Type B pancreatic cell (in vitro differentiated cells): ENCODE measurements around the gene FOXD4. TPM values are rescaled to one million over a fixed set of nuclear protein-coding genes. Genes with fewer than 3 reads are reported as not detected.
"Not testable (repeated sequence)": the region's sequence is repeated elsewhere in the genome, so short reads cannot be mapped to it uniquely, and the experiment has no call there.

Source experiments
- DNase-seq: peaks from one replicate; pipeline ENCODE4 v3.0.0; 2021; ENCODE audit warnings: mixed read lengths; ENCODE audit not compliant: unreplicated experiment; ENCODE audit errors: extremely low spot score
- H3K27ac Mint-ChIP-seq: 2 replicates; pipeline ENCODE4 v1.8.0; 2021; ENCODE audit warnings: mild to moderate bottlenecking, mixed read lengths
- H3K27me3 Mint-ChIP-seq: 2 replicates; pipeline ENCODE4 v1.8.0; 2021; ENCODE audit warnings: mixed read lengths
- H3K36me3 Mint-ChIP-seq: 2 replicates; pipeline ENCODE4 v1.8.0; 2021; ENCODE audit warnings: mixed read lengths
- H3K4me1 Mint-ChIP-seq: one replicate; pipeline ENCODE4 v1.8.0; 2021; ENCODE audit warnings: mixed read lengths; ENCODE audit not compliant: unreplicated experiment
- H3K4me3 Mint-ChIP-seq: 2 replicates; pipeline ENCODE4 v1.8.0; 2021; ENCODE audit warnings: mild to moderate bottlenecking, mixed read lengths
- H3K9me3 Mint-ChIP-seq: 2 replicates; pipeline ENCODE4 v1.8.0; 2021; ENCODE audit warnings: mixed read lengths
- long read RNA-seq: library from polyadenylated mRNA; unstranded; transcript quantifications from one replicate; pipeline ENCODE4 v2.0.0, GENCODE V29; 2020
- total RNA-seq: library from RNA; stranded (reverse); gene quantifications from 2 replicates; pipeline ENCODE4 v1.2.1, GENCODE V29; 2021; ENCODE audit warnings: low replicate concordance

Gene FOXD4
- total RNA-seq = 0.17 and 0.75 TPM in 2 replicates
- long read RNA-seq = 0 reads

DNA sequence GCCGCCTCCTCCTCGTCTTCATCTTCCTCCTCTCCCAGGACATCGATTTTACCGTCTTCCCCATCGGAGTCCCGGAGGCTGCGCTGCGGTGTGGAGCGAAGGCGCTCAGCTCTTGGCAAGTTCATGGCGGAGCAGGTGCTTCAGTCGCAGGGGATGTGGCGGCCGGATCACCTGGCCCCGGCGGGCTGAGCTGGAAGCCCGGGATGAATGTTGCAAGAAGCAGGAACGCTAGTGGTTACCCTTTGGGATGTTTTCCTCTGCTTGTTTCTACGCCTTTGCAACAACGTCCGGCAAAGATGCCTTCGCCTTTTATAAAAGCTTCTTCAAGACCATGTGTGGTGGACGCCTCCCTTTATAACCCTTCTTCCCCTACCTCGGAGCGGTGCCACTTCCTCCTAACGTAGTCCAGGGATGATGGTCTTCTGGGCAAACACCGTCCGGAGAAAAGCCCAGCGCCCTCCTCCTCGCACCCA is at the start of gene FOXD4:
FOXD4 (minus strand) TSS at position 423 of the 473 bp plus-strand sequence; CDS start at position 125, 298 bp downstream.
- not testable (repeated sequence) for H3K36me3 Mint-ChIP-seq
- peaks cover 54% of the 10 kb centered on the region for H3K27me3 Mint-ChIP-seq
- peak within 1 kb of the TSS; percentile 83 for H3K4me3 Mint-ChIP-seq

DNA sequence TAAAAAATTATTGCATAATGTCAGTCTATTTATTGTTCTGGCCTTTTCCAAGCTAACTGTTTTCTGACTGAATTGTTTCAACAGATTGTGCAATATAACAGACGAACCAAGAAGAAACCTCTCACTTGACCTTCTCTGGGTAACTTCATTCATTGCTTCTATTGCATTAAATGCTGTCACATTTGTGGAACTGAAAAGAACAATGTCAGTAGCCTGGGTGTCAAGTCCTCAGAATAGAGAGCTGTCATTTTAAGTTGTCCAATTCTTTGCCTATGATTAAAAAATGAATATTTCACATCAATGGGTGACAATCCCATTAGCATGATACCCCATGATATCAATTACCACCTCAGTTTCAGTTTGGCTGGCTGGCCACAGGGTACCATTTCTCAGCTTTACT is 41.7 kb upstream of the FOXD4 start:
- not testable (repeated sequence) for H3K9me3 Mint-ChIP-seq, H3K27me3 Mint-ChIP-seq, H3K36me3 Mint-ChIP-seq, DNase-seq, H3K27ac Mint-ChIP-seq, H3K4me3 Mint-ChIP-seq, H3K4me1 Mint-ChIP-seq

More for the DNA sequence above, at the start of gene FOXD4:
- H3K4me1 Mint-ChIP-seq, DNase-seq, H3K9me3 Mint-ChIP-seq: not testable (repeated sequence)
- peak within 1 kb of the TSS; percentile 41 for H3K27ac Mint-ChIP-seq

DNA sequence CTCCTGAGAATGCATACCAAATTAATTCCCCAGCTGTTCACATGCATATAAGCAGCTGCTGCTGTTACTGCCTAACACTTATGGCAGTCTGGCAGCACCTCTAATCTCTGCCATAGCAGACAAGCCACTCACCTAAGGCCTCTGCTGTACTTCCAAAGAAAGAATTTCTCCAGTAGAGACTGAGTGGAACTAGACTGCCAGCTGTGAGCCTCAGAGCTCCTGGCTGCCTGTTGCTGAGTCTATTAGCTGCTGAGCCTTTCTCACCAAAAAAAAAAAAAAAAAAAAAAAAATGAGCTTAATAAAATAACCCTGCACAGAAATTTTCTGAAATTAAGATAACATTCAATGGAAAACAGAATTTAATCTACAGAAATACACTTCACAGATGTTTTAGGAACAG is 33.0 kb upstream of the FOXD4 start:
- H3K27me3 Mint-ChIP-seq, H3K4me3 Mint-ChIP-seq, DNase-seq, H3K36me3 Mint-ChIP-seq, H3K27ac Mint-ChIP-seq, H3K9me3 Mint-ChIP-seq, H3K4me1 Mint-ChIP-seq: not testable (repeated sequence)

DNA sequence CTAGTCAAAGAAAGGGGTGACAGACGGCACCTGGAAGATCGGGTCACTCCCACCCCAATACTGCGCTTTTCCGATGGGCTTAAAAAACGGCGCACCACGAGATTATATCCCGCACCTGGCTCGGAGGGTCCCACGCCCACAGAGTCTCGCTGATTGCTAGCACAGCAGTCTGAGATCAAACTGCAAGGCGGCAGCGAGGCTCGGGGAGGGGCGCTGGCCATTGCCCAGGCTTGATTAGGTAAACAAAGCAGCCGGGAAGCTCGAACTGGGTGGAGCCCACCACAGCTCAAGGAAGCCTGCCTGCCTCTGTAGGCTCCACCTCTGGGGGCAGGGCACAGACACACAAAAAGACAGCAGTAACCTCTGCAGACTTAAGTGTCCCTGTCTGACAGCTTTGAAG is 21.7 kb upstream of the FOXD4 start:
- H3K4me3 Mint-ChIP-seq = not testable (repeated sequence)

DNA sequence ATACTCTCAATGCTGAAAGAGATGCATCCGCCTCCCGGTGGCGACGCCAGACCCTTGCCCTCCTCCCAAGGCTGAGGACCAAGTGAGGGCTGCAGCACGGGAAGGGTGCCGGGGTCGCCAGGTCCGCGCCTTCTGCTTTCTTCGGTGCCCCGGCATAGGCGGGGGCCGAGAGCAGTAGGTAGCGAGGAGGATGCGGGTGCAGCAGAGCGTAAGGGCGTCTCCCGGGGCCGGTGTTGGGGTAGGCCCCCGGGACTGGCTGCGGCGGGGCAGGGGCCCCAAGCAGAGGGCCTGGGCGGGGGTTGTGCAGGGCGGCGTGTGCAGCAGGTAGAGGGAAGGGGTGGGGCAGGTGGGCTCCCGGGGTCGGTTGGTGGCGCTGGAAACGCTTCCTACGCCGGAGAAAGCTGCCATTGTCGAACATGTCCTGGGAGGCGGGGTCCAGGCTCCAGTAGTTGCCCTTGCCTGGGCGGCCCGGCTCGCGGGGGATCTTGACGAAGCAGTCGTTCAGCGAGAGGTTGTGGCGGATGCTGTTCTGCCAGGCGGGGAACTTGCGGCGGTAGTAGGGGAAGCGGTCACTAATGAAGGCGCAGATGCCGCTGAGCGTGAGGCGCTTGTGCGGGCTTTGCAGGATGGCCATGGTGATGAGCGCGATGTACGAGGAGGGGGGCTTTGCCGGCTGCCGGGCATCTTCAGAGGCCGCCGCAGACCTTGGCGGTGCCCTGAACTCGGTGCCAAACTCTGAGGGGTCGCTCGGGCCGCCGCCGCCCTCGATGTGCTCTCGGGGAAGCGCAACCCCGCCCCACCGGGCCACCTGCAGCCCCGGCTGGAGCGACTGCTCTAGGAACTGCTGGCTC is 848 bp downstream of the FOXD4 start:
- not testable (repeated sequence) for H3K9me3 Mint-ChIP-seq, H3K4me1 Mint-ChIP-seq, H3K36me3 Mint-ChIP-seq, DNase-seq
- H3K27me3 Mint-ChIP-seq = peaks cover 60% of the 10 kb centered on the region
- peak overlapping the region; percentile 83 for H3K4me3 Mint-ChIP-seq
- H3K27ac Mint-ChIP-seq = peak overlapping the region; percentile 41

More for the DNA sequence above, 21.7 kb upstream of the FOXD4 start:
- H3K27me3 Mint-ChIP-seq, H3K9me3 Mint-ChIP-seq, H3K36me3 Mint-ChIP-seq, DNase-seq, H3K4me1 Mint-ChIP-seq, H3K27ac Mint-ChIP-seq: not testable (repeated sequence)

DNA sequence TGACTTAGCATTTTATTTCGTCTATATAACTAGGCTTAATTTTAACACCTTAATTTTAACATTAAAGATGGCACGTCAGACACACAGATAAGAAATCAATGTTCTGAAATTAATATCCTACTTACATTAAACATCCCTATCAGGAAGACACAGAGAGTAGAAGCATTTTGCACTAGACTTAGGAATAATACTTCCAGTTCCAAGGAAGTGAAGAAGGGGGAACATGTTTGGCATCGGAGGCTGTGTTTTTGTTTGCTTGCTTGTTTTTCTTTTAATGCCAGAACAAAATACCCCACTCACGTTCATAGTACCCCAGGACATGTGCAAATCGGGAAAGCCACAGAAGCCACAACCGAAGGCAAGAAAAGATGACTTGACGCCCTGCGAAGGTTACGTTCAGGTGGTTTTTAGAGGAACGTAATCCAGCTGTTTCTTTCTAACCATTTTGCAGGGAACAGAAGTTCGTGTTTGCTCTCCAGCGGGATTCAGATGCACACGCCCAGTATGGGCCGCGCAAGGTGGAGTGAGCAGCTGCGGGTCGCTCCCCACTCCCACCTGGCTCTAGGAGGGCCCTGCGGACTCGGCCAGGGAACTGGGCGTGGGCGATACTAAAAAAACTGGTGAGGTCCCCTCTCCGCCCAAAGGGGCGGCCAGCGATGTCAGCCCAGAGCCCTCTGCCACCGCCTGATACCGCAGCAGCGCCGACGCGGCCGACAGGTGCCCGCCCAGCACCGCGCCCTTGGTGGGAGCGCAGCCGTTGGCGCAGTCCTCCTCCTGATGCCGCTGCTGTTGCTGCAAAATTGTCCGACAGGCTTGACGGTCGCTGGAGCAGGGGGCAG is 1.8 kb downstream of the FOXD4 start:
- not testable (repeated sequence) for H3K36me3 Mint-ChIP-seq, H3K27ac Mint-ChIP-seq, H3K4me1 Mint-ChIP-seq, DNase-seq, H3K9me3 Mint-ChIP-seq
- Mint-ChIP-seq H3K4me3 (peak overlapping the region; percentile 79), H3K27me3 (peaks cover 67% of the 10 kb centered on the region)

DNA sequence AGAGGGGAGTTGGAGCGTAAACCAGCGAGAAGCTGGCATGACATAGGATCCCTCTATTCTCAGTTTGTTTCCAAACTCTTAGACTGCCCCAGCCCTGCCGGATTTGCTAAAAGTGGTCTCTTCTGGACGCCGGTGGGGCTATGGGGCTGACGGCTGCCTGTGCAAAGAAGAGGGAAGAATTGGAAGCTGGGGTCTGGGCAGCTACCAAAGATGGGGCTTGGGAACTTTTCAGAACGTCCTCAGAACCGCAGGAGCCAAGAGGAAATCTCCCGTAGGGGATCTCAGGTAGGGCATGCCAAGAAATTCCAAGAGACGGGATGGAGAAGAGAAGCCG is 3.1 kb downstream of the FOXD4 start:
- H3K9me3 Mint-ChIP-seq, H3K36me3 Mint-ChIP-seq, DNase-seq, H3K4me1 Mint-ChIP-seq: not testable (repeated sequence)
- Mint-ChIP-seq H3K27me3 (peaks cover 60% of the 10 kb centered on the region), H3K27ac (peak overlapping the region; percentile 20), H3K4me3 (peak overlapping the region; percentile 75)

DNA sequence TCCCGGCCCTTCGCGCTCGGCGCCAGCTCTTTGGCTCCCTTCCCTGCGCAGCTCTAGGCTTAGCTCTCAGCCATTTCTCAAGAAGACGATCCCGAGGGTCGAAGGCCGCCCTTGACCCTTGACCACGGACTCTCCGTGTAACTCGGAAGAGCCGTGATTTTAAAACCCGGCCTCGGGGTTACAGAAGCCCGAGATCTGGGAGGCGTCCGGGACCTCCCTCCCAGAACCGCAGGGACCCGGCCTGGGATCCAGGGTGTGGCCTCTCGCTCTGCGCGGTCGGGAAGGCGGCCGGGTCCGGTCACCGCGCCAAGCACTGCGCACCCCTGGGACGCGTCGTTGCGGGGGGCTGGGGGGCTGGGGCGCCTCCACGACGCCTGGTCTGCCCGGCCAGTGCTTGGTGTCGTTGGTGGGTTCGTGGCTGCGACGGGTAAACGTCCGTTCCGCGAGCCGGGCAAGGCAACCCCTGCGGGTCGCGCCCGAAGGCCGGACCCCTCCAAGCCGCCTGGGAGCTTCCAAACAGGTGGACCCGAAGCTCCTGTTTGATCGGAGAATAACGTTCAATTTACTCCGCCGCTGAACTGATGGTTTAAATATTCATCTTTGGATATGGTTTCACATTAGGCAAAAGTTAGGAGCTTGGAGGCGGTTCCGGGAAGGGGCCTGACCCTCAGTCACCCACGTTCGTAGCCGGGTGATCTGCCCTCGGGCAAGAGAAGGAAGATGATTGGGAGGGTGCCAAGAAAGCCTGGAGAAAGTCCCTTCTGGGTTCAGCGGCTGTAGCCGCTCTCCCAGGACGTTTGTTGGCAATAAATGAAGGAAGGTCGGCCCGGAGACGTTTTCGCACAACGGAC is 3.7 kb downstream of the FOXD4 start:
- not testable (repeated sequence) for DNase-seq, H3K9me3 Mint-ChIP-seq, H3K36me3 Mint-ChIP-seq, H3K4me1 Mint-ChIP-seq
- H3K27ac Mint-ChIP-seq = peak overlapping the region; percentile 20
- peak overlapping the region; percentile 77 for H3K4me3 Mint-ChIP-seq
- H3K27me3 Mint-ChIP-seq = peaks cover 65% of the 10 kb centered on the region

DNA sequence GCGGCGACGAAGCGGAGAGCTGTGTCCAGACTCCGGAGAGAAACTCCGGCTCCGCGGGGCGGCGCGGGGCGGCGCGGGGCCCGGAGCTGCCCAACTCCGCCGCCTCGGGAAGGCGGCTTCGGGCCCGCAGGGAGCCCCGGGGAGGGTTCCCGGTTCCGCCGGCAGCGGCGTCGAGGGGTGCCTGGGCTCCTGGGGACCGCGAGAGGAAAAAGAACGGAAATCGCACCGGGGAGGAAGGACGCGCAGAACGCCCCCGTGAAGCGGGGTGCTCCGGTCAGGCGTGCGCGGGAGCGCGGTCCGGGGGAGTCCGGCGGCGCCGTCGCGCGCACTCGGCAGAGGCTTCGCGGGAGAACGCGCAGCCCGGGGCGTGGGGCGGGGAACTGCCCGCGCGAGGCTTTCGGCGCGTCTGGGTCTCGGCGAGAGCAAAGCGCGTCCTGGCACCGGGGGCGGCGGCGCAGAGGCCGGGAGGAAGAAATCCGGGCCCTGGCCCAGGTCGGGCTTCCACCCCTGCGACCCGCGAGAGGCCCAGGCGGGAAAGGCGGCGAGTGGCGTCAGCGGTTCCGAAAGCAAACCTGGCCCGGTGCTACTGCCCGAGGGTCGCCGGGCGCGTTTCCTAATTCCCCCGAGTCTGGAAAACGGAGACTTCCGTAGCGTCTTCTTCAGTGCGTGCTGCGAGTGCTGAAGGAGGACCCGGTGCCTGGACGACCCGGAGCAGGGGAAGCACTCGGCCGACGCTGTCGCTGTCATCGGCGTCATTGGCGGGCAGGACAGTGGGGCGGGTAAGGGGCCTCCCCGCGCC is 4.5 kb downstream of the FOXD4 start:
- Mint-ChIP-seq H3K27me3 (peaks cover 71% of the 10 kb centered on the region), H3K4me3 (peak overlapping the region; percentile 77)
- H3K27ac Mint-ChIP-seq, DNase-seq, H3K36me3 Mint-ChIP-seq, H3K4me1 Mint-ChIP-seq, H3K9me3 Mint-ChIP-seq: not testable (repeated sequence)

DNA sequence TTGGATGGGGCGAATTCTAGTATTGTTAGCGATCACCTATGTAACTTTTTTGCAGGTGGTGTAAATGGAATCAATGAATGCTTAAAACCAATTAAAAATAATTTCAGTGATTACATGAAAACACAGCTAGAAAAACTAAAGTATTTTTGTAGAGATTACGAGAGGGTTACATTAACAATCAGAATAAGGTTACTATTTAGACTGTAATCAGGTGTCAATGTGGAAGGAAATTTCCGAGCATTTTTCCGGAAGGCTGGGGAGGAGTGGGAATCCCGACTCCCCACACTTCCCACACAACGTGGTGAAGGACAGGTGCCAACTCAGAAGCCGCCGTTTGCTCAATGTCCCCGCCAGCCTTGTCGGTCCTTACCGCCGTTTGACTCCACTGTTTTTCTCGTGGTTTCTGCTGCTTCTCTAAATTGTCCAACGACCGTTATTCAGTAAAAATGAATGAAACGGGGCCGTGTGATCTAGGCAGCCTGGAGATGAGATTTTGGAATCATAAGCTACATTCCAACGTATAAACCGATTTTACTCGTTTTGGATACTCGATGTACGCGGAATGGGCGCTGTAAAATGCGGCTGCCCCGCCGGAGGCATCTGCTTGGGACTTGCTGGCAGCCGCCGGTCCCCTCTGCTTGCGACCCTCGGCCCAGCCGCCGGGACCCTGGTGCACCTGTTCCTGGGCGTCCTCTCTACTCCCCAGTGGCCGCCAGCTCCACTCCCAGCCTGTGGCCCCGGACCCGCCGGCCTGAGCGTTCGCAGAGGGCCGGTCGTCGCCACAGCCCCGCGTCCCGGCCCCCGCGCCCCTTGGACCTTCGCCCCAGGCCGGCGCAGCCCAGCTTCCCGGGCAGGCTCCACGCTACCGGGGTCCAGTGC is 5.4 kb downstream of the FOXD4 start:
- Mint-ChIP-seq H3K27me3 (peaks cover 71% of the 10 kb centered on the region), H3K4me3 (peak overlapping the region; percentile 65)
- not testable (repeated sequence) for H3K4me1 Mint-ChIP-seq, H3K27ac Mint-ChIP-seq, DNase-seq, H3K9me3 Mint-ChIP-seq, H3K36me3 Mint-ChIP-seq

DNA sequence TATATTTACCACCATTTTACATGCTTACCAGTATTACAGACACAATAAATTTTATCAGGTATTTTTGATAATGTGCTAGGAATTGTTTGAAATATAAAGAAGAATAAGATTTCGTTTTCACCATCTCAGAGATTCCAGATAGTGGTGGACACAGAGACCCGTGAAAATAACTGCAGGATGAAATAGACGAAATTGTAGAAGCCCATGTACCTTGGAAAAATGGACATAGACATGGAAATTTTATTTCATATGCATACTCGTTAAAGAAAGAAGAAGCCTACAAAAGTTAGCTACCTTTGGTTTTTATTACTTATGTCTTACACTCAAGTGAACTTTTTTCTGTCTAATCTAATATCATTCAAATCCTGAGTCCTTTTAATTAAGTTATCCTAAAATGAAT is 7.5 kb downstream of the FOXD4 start:
- H3K4me3 Mint-ChIP-seq, H3K4me1 Mint-ChIP-seq, H3K27ac Mint-ChIP-seq, H3K9me3 Mint-ChIP-seq, H3K36me3 Mint-ChIP-seq, DNase-seq: not testable (repeated sequence)
- peaks cover 69% of the 10 kb centered on the region for H3K27me3 Mint-ChIP-seq

DNA sequence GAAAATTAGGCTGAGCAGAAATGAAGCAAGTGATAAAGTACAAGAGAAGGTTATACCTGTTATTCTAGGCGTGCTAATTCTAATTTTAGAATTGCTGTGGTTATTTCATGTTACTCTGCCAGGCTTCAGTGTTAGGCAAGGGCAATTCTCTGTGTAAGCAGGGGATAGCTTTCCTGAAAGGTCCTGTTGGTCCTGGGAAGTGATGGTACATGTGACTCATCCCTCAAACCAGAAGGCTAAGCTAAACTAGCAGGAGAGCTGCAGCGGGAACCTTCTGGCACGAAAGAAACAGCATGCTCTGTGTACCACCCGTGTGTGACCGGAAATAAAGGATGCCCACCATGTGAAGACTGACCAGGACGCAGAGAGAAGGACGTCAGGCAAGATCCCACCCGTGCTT is 8.7 kb downstream of the FOXD4 start:
- not testable (repeated sequence) for H3K27ac Mint-ChIP-seq, H3K9me3 Mint-ChIP-seq, H3K4me3 Mint-ChIP-seq, DNase-seq, H3K36me3 Mint-ChIP-seq, H3K4me1 Mint-ChIP-seq
- H3K27me3 Mint-ChIP-seq = peaks cover 63% of the 10 kb centered on the region
